Measurements from ENCODE around the gene SNAI1.

GRCh38 chr20:49966861-49967260 is 15.9 kb upstream of the SNAI1 start:
- TF ChIP-seq REST (IDR thresholded peaks at IDR 0.05; ENCODE audit: low read depth) (no peak), CREB1 (IDR thresholded peaks at IDR 0.05; ENCODE audit: low read depth) (no peak), CEBPB (IDR thresholded peaks at IDR 0.05) (no peak), YY1 (IDR thresholded peaks at IDR 0.05; ENCODE audit: low read depth) (no peak), FOXM1 (IDR thresholded peaks at IDR 0.05; ENCODE audit: borderline replicate concordance, low read depth) (no peak), EGR1 (IDR thresholded peaks at IDR 0.05) (no peak), RAD21 (IDR thresholded peaks at IDR 0.05; ENCODE audit: low read depth) (no peak), ZBTB7A (IDR thresholded peaks at IDR 0.05; ENCODE audit: low read depth) (no peak), EP300 (IDR thresholded peaks at IDR 0.05; ENCODE audit: borderline replicate concordance) (no peak), TCF12 (IDR thresholded peaks at IDR 0.05; ENCODE audit: low read depth) (no peak), TAF1 (IDR thresholded peaks at IDR 0.05; ENCODE audit: low read depth) (no peak)
- TF ChIP-seq, protein P1, sequence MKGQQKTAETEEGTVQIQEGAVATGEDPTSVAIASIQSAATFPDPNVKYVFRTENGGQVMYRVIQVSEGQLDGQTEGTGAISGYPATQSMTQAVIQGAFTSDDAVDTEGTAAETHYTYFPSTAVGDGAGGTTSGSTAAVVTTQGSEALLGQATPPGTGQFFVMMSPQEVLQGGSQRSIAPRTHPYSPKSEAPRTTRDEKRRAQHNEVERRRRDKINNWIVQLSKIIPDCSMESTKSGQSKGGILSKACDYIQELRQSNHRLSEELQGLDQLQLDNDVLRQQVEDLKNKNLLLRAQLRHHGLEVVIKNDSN (IDR thresholded peaks at IDR 0.05), result no peak
- TF ChIP-seq, protein P2, sequence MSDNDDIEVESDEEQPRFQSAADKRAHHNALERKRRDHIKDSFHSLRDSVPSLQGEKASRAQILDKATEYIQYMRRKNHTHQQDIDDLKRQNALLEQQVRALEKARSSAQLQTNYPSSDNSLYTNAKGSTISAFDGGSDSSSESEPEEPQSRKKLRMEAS (IDR thresholded peaks at IDR 0.05), result no peak
